SW 1271 (cell line): ENCODE results near the gene KRTAP1-5.
"Not testable (repeated sequence)": the region's sequence is repeated elsewhere in the genome, so short reads cannot be mapped to it uniquely, and the experiment has no call there.

Source experiments
- DNase-seq, 2 experiments: peaks; one replicate each; lab custom pipeline; 2025; lab: John Stamatoyannopoulos, UW

Gene KRTAP1-5

GRCh38 chr17:41048441-41048840 lies 21.4 kb upstream of the KRTAP1-5 start:
- peak in 1 of 2 experiments; percentile 27 for DNase-seq

- DNase-seq: not testable (repeated sequence)
These were observed 19.9 kb upstream of the KRTAP1-5 start, which contains the start of gene KRTAP2-1 for GRCh38 chr17:41046735-41047465. TSS of gene KRTAP2-1 (minus strand) at chr17:41047316. CDS start at chr17:41047267, 49 bp downstream.

- no peak for DNase-seq
These were observed 15.9 kb upstream of the KRTAP1-5 start for GRCh38 chr17:41042953-41043352.

- not testable (repeated sequence) for DNase-seq
These were observed 14.0 kb upstream of the KRTAP1-5 start, which contains the start of gene KRTAP1-1 for GRCh38 chr17:41040783-41041571. TSS of gene KRTAP1-1 (minus strand) at chr17:41041450. CDS start at chr17:41041397, 53 bp downstream.

- DNase-seq: no peak
These were observed 10.9 kb upstream of the KRTAP1-5 start for GRCh38 chr17:41037853-41038350.

GRCh38 chr17:41034346-41034935 lies 7.4 kb upstream of the KRTAP1-5 start, which contains the start of gene KRTAP1-3:
TSS of gene KRTAP1-3 (minus strand) at chr17:41034874. CDS start at chr17:41034821, 53 bp downstream.
- DNase-seq: not testable (repeated sequence)

GRCh38 chr17:41029633-41030245 lies 2.7 kb upstream of the KRTAP1-5 start, which contains the start of gene KRTAP1-4:
TSS of gene KRTAP1-4 (minus strand) at chr17:41030195. CDS start at chr17:41030078, 117 bp downstream.
- DNase-seq: no peak

GRCh38 chr17:41024697-41025096 lies 2.3 kb downstream of the KRTAP1-5 start:
- DNase-seq: no peak

- no peak for DNase-seq
These were observed 6.7 kb downstream of the KRTAP1-5 start for GRCh38 chr17:41020336-41020735.

- DNase-seq: no peak
These were observed 7.6 kb downstream of the KRTAP1-5 start for GRCh38 chr17:41019415-41019814.

- no peak for DNase-seq
These were observed 8.5 kb downstream of the KRTAP1-5 start for GRCh38 chr17:41018541-41018940.

GRCh38 chr17:41016578-41017215 lies 10.3 kb downstream of the KRTAP1-5 start:
- DNase-seq: no peak

GRCh38 chr17:41015454-41015853 lies 11.6 kb downstream of the KRTAP1-5 start:
- no peak for DNase-seq

GRCh38 chr17:41013606-41014005 lies 13.4 kb downstream of the KRTAP1-5 start:
- DNase-seq: no peak

GRCh38 chr17:41013181-41013580 lies 13.8 kb downstream of the KRTAP1-5 start:
- no peak for DNase-seq

GRCh38 chr17:41012326-41013120 lies 14.5 kb downstream of the KRTAP1-5 start:
- DNase-seq: no peak

GRCh38 chr17:41010441-41010840 lies 16.6 kb downstream of the KRTAP1-5 start:
- no peak for DNase-seq

GRCh38 chr17:41009936-41010335 lies 17.1 kb downstream of the KRTAP1-5 start:
- DNase-seq: no peak

- no peak for DNase-seq
These were observed 17.7 kb downstream of the KRTAP1-5 start for GRCh38 chr17:41009301-41009760.

GRCh38 chr17:41008811-41009210 lies 18.2 kb downstream of the KRTAP1-5 start, which contains the start of gene KRTAP3-1:
TSS of gene KRTAP3-1 (minus strand) at chr17:41009128. CDS start at chr17:41009074, 54 bp downstream.
- no peak for DNase-seq
